Omental fat pad (tissue), 4 donors: Measurements from ENCODE around the gene PLXNB2. TPM values are rescaled to one million over a fixed set of nuclear protein-coding genes. Genes with fewer than 3 reads are reported as not detected.

ENCODE experiments used
- ATAC-seq: fragments of 150-250 bp; one replicate; pipeline ENCODE4 v1.9.1; 2016; ENCODE audit warnings: mild to moderate bottlenecking, moderate library complexity; ENCODE audit not compliant: low FRiP score
- DNase-seq: peaks from one replicate; pipeline ENCODE4 v3.0.0-alpha.2; 2019; ENCODE audit warnings: low spot score
- total RNA-seq, 4 donors: library from RNA; depleted of rRNA; stranded (reverse); fragments of >200 nt; gene quantifications; one replicate each; pipeline ENCODE4 v1.1.0, GENCODE V29; 2016
- TF ChIP-seq, protein P1 (sequence below), 3 donors: fragments of 450-650 bp; IDR thresholded peaks; one replicate each; pipeline ENCODE4 v1.5.1; 2016 to 2017; ENCODE audit warnings: antibody characterized with exemption in 3 of 3, mild to moderate bottlenecking in 3 of 3, moderate library complexity in 2 of 3

The PLXNB2 gene
- total RNA-seq, 4 donors from 2014 or later = 91.4 to 130 (median 115) TPM

GRCh38 chr22:50301581-50301991, 5.9 kb downstream of the PLXNB2 start:
- TF ChIP-seq, protein P1, sequence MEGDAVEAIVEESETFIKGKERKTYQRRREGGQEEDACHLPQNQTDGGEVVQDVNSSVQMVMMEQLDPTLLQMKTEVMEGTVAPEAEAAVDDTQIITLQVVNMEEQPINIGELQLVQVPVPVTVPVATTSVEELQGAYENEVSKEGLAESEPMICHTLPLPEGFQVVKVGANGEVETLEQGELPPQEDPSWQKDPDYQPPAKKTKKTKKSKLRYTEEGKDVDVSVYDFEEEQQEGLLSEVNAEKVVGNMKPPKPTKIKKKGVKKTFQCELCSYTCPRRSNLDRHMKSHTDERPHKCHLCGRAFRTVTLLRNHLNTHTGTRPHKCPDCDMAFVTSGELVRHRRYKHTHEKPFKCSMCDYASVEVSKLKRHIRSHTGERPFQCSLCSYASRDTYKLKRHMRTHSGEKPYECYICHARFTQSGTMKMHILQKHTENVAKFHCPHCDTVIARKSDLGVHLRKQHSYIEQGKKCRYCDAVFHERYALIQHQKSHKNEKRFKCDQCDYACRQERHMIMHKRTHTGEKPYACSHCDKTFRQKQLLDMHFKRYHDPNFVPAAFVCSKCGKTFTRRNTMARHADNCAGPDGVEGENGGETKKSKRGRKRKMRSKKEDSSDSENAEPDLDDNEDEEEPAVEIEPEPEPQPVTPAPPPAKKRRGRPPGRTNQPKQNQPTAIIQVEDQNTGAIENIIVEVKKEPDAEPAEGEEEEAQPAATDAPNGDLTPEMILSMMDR (IDR thresholded peaks at IDR 0.05) = no peak
- no peak for DNase-seq
- ATAC-seq = no peak

- no peak for ATAC-seq
These were observed 6.7 kb downstream of the PLXNB2 start for GRCh38 chr22:50300620-50301257.

GRCh38 chr22:50299785-50300619, 7.4 kb downstream of the PLXNB2 start:
- no peak for ATAC-seq
- TF ChIP-seq, protein P1 (IDR thresholded peaks at IDR 0.05) = no peak
- DNase-seq = no peak

More at GRCh38 chr22:50300620-50301257, 6.7 kb downstream of the PLXNB2 start:
- TF ChIP-seq, protein P1 (IDR thresholded peaks at IDR 0.05) = no peak
- DNase-seq = no peak

- TF ChIP-seq, protein P1 (IDR thresholded peaks at IDR 0.05) = no peak
- ATAC-seq (no peak), DNase-seq (no peak)
These were observed 8.3 kb downstream of the PLXNB2 start for GRCh38 chr22:50298937-50299784.

DNA sequence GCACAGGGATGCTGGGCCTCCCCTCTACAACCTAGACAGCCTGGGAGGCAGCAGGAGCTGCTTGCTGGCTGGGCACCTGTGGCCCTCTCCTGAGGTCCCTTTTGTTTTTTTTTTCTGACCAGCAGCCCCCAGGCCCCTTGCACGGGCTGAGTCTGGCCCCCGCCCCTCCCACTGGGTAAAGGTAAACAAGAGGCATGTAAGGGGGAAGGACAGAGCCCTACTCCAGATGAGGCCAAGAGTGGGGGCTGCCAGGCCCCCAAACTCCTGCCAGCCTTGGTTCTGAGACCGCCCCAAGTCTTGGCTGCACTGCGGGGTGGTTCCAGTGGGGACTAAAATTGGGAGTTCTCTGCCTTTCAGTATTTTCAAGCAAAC, 9.2 kb downstream of the PLXNB2 start:
- DNase-seq (no peak), ATAC-seq (no peak)
- TF ChIP-seq, protein P1 (IDR thresholded peaks at IDR 0.05) = no peak

DNA sequence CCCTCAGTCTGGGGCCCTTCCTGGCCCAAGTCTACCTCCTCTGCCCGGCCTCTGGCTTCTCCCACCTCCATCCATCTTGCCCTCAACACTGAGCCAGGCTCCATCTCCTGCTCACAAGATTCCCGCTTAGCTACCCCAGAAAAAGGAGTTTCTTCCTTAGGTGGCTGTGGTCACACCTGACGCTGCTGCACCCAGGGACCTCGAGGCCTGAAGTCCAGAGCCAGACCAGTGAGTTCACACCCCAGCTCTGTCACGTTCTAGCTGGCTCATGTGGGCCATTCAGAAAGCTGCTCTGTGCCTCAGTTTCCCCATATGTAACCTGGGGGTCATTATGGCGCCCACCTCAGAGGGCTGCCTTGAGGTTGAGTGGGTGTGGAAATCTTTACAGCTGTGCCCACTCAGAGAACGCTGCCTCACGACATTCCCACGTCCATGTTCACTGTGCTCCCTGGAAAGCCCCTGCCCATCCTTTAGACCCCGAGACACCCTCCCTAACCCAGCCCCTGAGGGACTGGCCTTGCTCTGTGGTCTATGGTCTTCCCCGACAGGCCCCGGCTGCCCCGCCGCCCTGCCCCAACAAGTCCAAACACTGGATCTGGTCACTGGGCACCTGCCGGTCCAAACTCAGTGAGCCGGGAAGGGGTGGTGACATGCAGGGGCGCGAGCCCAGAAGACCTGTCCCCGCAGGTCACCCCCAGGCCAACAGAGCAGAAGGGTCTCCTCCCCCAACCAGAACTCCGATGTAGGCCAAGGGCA, 9.8 kb downstream of the PLXNB2 start:
- no peak for DNase-seq
- TF ChIP-seq, protein P1 (IDR thresholded peaks at IDR 0.05) = no peak
- ATAC-seq = no peak
